Measurements from ENCODE around the gene BANF2. TPM values are rescaled to one million over a fixed set of nuclear protein-coding genes. Genes with fewer than 3 reads are reported as not detected.

BANF2 gene
- total and polyA plus RNA-seq, 2 experiments from 2014 or later = not detected

DNA sequence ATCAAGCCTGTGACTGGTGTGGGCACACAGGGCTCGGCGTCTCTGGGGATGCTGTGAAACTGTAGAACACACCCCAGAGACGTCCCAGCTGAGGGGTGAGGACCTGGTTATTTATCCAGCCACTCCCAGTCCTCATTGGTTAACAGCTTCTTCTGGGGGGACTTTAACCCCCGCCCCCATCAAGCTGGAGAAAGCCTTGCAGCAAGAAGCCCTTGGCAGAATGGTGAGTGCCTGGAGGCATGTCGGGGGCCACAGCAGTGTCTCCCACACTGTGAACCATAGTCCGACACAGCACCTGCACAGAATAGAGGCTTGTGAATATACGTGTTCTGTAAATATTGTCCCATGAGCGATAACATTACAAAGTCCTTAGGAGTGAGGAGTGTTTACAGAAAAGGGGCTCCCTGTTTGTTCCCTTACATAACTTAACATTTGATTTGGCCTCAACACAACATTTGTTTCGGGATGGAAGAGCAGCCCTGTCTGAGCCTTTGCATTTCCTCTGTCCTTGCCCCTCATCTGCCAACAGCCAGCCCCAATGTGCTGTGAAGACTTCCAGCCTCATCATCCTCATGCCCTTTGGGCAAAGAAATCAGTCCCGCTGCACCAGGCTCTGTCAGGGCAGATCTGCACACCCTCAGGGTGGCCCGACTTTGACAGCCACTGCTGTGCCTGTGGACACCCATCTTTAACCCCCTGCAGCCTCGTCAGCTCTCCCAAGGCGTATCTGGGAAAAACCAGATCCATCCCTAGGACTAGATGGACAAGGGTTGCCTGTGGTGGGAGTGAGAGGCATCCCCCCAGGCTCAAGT, 15.5 kb upstream of the BANF2 start:
- TF ChIP-seq EZH2 (IDR thresholded peaks at IDR 0.05; ENCODE audit: insufficient read depth, poor library complexity, severe bottlenecking) (no peak), EZH2phosphoT487 (IDR thresholded peaks at IDR 0.05; ENCODE audit: insufficient read depth, low read depth) (no peak)
- Histone ChIP-seq H3K4me2 (ENCODE audit: unreplicated experiment) (no peak overlapping the region), H3K4me1 (ENCODE audit: insufficient read depth) (0 out of 2 replicates have a peak, but pooled peaks cover 6% of the 10 kb centered on the region), H3K79me2 (ENCODE audit: insufficient read depth) (peaks cover 19% of the 10 kb centered on the region), H3K27ac (no peak overlapping the region), H3K9me3 (ENCODE audit: low read depth) (no peaks in the 10 kb centered on the region), H3K27me3 (replicated peaks; ENCODE audit: insufficient read depth) (peaks cover 15% of the 10 kb centered on the region; the same call in 1 of the 2 replicates), H4K20me1 (ENCODE audit: insufficient read depth) (peaks cover 6% of the 10 kb centered on the region; the same call in 1 of the 2 replicates), H3F3A (ENCODE audit: insufficient read depth) (peaks cover 6% of the 10 kb centered on the region; the same call in 1 of the 2 replicates), H3K9ac (no peak overlapping the region), H3K9me2 (ENCODE audit: insufficient read depth) (no peaks in the 10 kb centered on the region), H3K4me3 (no peak overlapping the region), H3K36me3 (ENCODE audit: low read depth) (no peaks in the 10 kb centered on the region), H2AFZ (no peak overlapping the region)
- WGBS, 2 experiments (ENCODE audit: low coverage in 1 of 2, low lambda C conversion rate in 2 of 2, missing lambda C conversion rate in 2 of 2) = 68 to 75% methylated on average over 13 of the region's 13 CpGs
- DNase-seq = no peak
- in situ Hi-C loops (cut with MboI) = no loop called here

DNA sequence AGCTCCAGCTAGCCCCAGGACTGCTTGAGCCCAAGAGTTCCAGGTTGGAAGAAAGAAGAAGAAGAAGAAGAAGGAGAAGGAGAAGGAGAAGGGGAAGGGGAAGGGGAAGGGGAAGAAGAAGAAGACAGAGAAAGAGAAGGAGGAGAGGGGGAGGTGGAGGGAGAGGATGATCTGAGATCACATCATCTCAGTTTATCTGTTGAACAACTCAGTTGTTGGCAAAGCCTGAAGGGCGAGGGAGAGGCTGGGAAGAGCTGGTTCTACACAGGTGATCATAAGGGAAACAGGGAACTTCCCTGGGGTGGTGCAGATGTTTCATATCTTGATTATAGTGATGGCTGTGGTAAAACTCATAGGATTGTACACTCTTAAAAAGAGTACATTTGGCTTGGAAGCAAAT, 14.6 kb upstream of the BANF2 start:
- H3K36me3 ChIP-seq (ENCODE audit: low read depth) = no peaks in the 10 kb centered on the region
- peaks cover 10% of the 10 kb centered on the region for H3K79me2 ChIP-seq (ENCODE audit: insufficient read depth)
- TF ChIP-seq EZH2 (IDR thresholded peaks at IDR 0.05; ENCODE audit: insufficient read depth, poor library complexity, severe bottlenecking) = no peak
- TF ChIP-seq EZH2phosphoT487 (IDR thresholded peaks at IDR 0.05; ENCODE audit: insufficient read depth, low read depth) = no peak
- H2AFZ ChIP-seq = no peak overlapping the region
- no peaks in the 10 kb centered on the region for H3F3A ChIP-seq (ENCODE audit: insufficient read depth)
- H4K20me1 ChIP-seq (ENCODE audit: insufficient read depth) = no peaks in the 10 kb centered on the region
- no peak for DNase-seq
- no peaks in the 10 kb centered on the region for H3K9me2 ChIP-seq (ENCODE audit: insufficient read depth)
- no peak overlapping the region for H3K4me2 ChIP-seq (ENCODE audit: unreplicated experiment)
- no peak overlapping the region for H3K9ac ChIP-seq
- H3K4me1 ChIP-seq (ENCODE audit: insufficient read depth) = no peaks in the 10 kb centered on the region
- peaks cover 15% of the 10 kb centered on the region; the same call in 1 of the 2 replicates for H3K27me3 ChIP-seq (replicated peaks; ENCODE audit: insufficient read depth)
- no peak overlapping the region for H3K27ac ChIP-seq
- 17 to 28% methylated on average over 1 of the region's 1 CpG for WGBS, 2 experiments (ENCODE audit: low coverage in 1 of 2, low lambda C conversion rate in 2 of 2, missing lambda C conversion rate in 2 of 2)
- H3K4me3 ChIP-seq = no peak overlapping the region
- H3K9me3 ChIP-seq (ENCODE audit: low read depth) = no peaks in the 10 kb centered on the region
- in situ Hi-C loops (cut with MboI) = no loop called here

GRCh38 chr20:17687800-17688199, 12.0 kb upstream of the BANF2 start:
- no peaks in the 10 kb centered on the region for H3K4me1 ChIP-seq (ENCODE audit: insufficient read depth)
- H3K9me2 ChIP-seq (ENCODE audit: insufficient read depth) = no peaks in the 10 kb centered on the region
- no peaks in the 10 kb centered on the region for H3K9me3 ChIP-seq (ENCODE audit: low read depth)
- in situ Hi-C loops (cut with MboI) = no loop called here
- no peak for DNase-seq
- H3K79me2 ChIP-seq (ENCODE audit: insufficient read depth) = no peaks in the 10 kb centered on the region
- no peaks in the 10 kb centered on the region for H3F3A ChIP-seq (ENCODE audit: insufficient read depth)
- H4K20me1 ChIP-seq (ENCODE audit: insufficient read depth) = no peaks in the 10 kb centered on the region
- H3K27me3 ChIP-seq (replicated peaks; ENCODE audit: insufficient read depth) = peaks cover 25% of the 10 kb centered on the region
- no peak overlapping the region for H3K4me2 ChIP-seq (ENCODE audit: unreplicated experiment)
- no peak overlapping the region for H3K9ac ChIP-seq
- H3K4me3 ChIP-seq = no peak overlapping the region
- H3K36me3 ChIP-seq (ENCODE audit: low read depth) = no peaks in the 10 kb centered on the region
- WGBS, 2 experiments (ENCODE audit: low coverage in 1 of 2, low lambda C conversion rate in 2 of 2, missing lambda C conversion rate in 2 of 2) = 35 to 38% methylated on average over 3 of the region's 3 CpGs
- no peak overlapping the region for H2AFZ ChIP-seq
- no peak overlapping the region for H3K27ac ChIP-seq
- no peak for TF ChIP-seq EZH2phosphoT487 (IDR thresholded peaks at IDR 0.05; ENCODE audit: insufficient read depth, low read depth)
- TF ChIP-seq EZH2 (IDR thresholded peaks at IDR 0.05; ENCODE audit: insufficient read depth, poor library complexity, severe bottlenecking) = no peak

DNA sequence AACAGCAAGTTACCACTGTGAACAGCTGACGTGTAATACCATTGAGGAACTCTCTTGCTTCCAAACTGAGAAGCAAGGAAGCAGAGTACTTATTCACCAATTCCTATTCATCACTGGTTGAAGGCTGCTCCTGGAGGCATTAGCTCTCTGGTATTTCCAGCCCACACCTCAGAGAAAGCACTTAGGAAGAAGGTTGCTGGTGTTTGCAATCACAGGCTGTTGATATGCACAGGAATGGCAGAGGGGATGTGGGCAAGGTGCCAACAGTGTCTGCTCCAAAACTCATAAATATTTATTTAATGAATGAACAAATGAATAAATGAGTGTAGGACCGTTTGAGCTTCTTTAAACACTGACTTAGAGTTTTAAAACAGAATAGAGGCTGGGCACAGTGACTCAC, 10.8 kb upstream of the BANF2 start:
- TF ChIP-seq EZH2phosphoT487 (IDR thresholded peaks at IDR 0.05; ENCODE audit: insufficient read depth, low read depth) = no peak
- no peak for TF ChIP-seq EZH2 (IDR thresholded peaks at IDR 0.05; ENCODE audit: insufficient read depth, poor library complexity, severe bottlenecking)
- Histone ChIP-seq H3K9me3 (ENCODE audit: low read depth) (no peaks in the 10 kb centered on the region), H3K9me2 (ENCODE audit: insufficient read depth) (no peaks in the 10 kb centered on the region), H2AFZ (no peak overlapping the region), H3K79me2 (ENCODE audit: insufficient read depth) (no peaks in the 10 kb centered on the region), H4K20me1 (ENCODE audit: insufficient read depth) (no peaks in the 10 kb centered on the region), H3K36me3 (ENCODE audit: low read depth) (no peaks in the 10 kb centered on the region), H3K4me2 (ENCODE audit: unreplicated experiment) (no peak overlapping the region), H3K27ac (no peak overlapping the region), H3K4me3 (no peak overlapping the region), H3K27me3 (replicated peaks; ENCODE audit: insufficient read depth) (peaks cover 35% of the 10 kb centered on the region), H3K4me1 (ENCODE audit: insufficient read depth) (no peaks in the 10 kb centered on the region), H3F3A (ENCODE audit: insufficient read depth) (no peaks in the 10 kb centered on the region), H3K9ac (no peak overlapping the region)
- WGBS, 2 experiments (ENCODE audit: low coverage in 1 of 2, low lambda C conversion rate in 2 of 2, missing lambda C conversion rate in 2 of 2) = 20 to 22% methylated on average over 2 of the region's 2 CpGs
- DNase-seq = no peak
- in situ Hi-C loops (cut with MboI) = no loop called here

All from GM23248 (cell line).